Activated T-cell treated with anti-CD3 and anti-CD28 coated beads, Interleukin-2, amount 50 U/mL, for 72 hours (primary cell): ENCODE measurements around the gene MEIOSIN. TPM values are rescaled to one million over a fixed set of nuclear protein-coding genes. Genes with fewer than 3 reads are reported as not detected.
"Not testable (repeated sequence)": the region's sequence is repeated elsewhere in the genome, so short reads cannot be mapped to it uniquely, and the experiment has no call there.

ENCODE experiments used
- ATAC-seq, 2 donors: fragments of 150-1000 bp; cut with Tn5 transposase; replicated peaks in 1 of 2; 2 replicates each; pipeline ENCODE4 v1.10.0; 2021; ENCODE audit warnings: moderate library complexity in 2 of 2, mild to moderate bottlenecking in 1 of 2
- DNase-seq, 2 donors: peaks; one replicate each; pipeline ENCODE4 v3.0.0; 2021 to 2022; ENCODE audit warnings: mixed read lengths in 1 of 2
- H3K27ac Mint-ChIP-seq: one replicate; pipeline ENCODE4 v1.8.0; 2022; ENCODE audit warnings: mild to moderate bottlenecking, moderate library complexity, mixed read lengths
- H3K27me3 Mint-ChIP-seq: one replicate; pipeline ENCODE4 v1.8.0; 2022; ENCODE audit warnings: low read depth, mixed read lengths
- H3K36me3 Mint-ChIP-seq, 2 donors: one replicate each; pipeline ENCODE4 v1.8.0; 2022; ENCODE audit warnings: mixed read lengths in 2 of 2, mild to moderate bottlenecking in 1 of 2; ENCODE audit not compliant: insufficient read depth in 2 of 2
- H3K4me1 Mint-ChIP-seq: one replicate; pipeline ENCODE4 v1.8.0; 2022; ENCODE audit warnings: low read depth, mixed read lengths
- H3K4me3 Mint-ChIP-seq, 2 donors: one replicate each; pipeline ENCODE4 v1.8.0; 2022; ENCODE audit warnings: mild to moderate bottlenecking in 2 of 2, mixed read lengths in 2 of 2, moderate library complexity in 2 of 2
- H3K9me3 Mint-ChIP-seq, 2 donors: one replicate each; pipeline ENCODE4 v1.8.0; 2022; ENCODE audit warnings: mixed read lengths in 2 of 2
- total RNA-seq, 2 donors: library from RNA; stranded (reverse); gene quantifications; one replicate each; pipeline ENCODE4 v1.2.3, GENCODE V29; 2022

Gene MEIOSIN
- total RNA-seq, 2 donors from 2014 or later: 0.09 to 0.19 TPM

DNA sequence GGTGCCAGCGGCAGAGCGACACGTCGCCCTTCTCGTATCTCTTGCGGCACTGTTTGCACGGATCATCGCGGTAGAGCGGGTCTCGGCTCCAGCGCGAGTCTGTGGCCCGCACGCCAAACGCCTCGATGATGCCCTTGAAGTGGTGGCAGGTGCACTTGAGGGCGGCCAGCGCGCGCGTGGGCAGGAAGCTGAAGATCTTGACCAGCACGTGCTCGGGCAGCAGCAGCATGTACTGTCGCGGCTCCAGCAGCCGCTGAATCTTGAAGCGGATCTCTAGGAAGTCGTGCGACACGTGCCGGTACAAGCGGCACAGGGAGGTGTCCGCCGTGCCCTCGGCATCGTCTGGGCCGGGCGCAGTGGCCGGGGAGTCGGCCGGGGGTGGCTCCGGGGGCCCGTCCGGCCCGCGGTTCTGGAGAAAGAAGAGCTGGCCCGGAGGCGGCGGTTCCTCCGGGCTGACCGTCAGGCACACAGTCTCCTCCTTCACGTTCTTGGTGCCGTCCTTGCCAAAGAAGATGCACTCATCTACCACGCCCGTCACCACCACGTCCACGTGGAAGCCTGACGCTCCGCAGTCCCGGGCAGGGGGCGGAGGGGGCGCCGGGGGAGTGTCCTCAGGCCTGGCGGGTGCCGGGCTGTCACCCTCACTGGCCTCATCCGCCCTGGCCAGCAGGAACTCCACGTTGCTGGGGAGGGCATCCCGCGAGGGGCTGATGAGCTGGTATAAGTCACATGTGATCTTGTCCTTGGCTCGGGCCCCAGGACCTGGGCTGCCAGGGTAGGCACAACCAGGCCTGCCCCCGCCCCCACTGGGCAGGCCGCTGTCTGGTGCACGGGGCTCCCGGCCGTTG is 21.2 kb upstream of the MEIOSIN start:
- peaks cover 20% of the 10 kb centered on the region for H3K4me1 Mint-ChIP-seq
- no peak overlapping the region for H3K27ac Mint-ChIP-seq
- peaks cover 0 to 2% of the 10 kb centered on the region in 2 donors for H3K36me3 Mint-ChIP-seq
- no peaks in the 10 kb centered on the region for H3K9me3 Mint-ChIP-seq
- no peaks in the 10 kb centered on the region for H3K27me3 Mint-ChIP-seq
- DNase-seq: no peak
- ATAC-seq: no peak
- H3K4me3 Mint-ChIP-seq: no peak overlapping the region

DNA sequence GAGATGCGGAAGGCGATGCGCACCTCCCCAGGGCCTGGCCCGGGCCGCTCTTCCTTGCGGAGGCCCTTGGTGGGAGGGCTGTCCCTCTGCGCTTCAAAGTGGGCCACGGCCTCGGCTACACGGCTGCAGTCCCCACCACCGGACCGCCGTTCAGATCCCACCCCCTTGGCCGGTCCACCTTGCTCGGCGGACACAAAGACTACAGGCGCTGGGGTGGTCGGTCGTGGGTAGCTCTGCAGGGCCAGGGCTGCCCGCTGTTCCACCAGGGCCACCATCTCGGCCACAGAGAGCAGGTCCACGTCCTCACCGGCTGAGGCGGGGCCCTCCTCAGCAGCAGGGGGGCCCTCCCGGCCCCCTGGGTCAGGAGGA is 20.6 kb upstream of the MEIOSIN start:
- no peak overlapping the region for H3K4me3 Mint-ChIP-seq
- H3K27ac Mint-ChIP-seq: no peak overlapping the region
- peaks cover 20% of the 10 kb centered on the region for H3K4me1 Mint-ChIP-seq
- ATAC-seq: no peak
- DNase-seq: no peak
- no peaks in the 10 kb centered on the region for H3K27me3 Mint-ChIP-seq
- H3K9me3 Mint-ChIP-seq: no peaks in the 10 kb centered on the region
- peaks cover 0 to 2% of the 10 kb centered on the region in 2 donors for H3K36me3 Mint-ChIP-seq

DNA sequence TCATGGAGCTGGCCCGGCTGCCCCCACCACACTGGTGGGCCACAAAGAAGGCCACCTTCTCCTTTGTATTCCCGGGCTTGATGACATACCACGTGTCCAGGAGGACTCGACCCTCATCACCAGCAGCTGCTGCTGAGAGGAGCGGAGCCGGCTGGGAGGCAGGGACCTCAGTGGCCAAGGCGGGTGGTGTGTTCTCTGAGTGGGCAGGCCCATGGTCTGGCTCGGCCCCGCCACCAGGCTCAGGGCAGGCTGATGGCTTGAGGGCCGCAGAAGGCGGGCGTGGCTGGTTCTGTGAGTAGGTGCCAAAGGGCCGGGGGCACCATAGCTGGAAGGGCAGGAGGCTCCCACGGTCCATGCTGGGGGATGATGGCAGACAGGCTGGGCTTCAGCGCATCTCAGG is 20.1 kb upstream of the MEIOSIN start:
- Mint-ChIP-seq H3K4me3 (no peak overlapping the region), H3K36me3 (peaks cover 0 to 2% of the 10 kb centered on the region in 2 donors), H3K27me3 (no peaks in the 10 kb centered on the region), H3K4me1 (peaks cover 22% of the 10 kb centered on the region), H3K27ac (no peak overlapping the region), H3K9me3 (no peaks in the 10 kb centered on the region)
- no peak for DNase-seq
- ATAC-seq: no peak

DNA sequence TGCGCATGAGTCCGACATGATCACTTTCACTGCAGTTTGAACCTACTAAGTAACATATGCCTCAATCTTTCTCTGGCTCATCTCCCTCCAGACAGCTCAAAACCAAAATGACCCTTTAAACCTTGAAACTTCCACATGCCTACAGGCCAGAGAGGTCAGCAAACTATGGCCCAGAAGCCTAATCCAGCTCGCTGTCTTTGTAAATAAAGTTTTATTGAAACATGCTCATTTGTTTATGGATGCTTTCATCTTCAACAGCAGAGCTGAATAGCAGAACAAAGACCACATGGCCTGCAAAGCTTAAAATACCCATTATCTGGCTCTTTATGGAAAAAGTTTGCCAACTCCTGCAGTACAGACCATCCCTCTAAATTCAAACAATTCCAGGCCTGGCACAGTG is 18.1 kb upstream of the MEIOSIN start:
- H3K27ac Mint-ChIP-seq: peak overlapping the region; percentile 13
- H3K4me3 Mint-ChIP-seq: peak overlapping the region; percentile 16 to 99
- no peak for ATAC-seq
- H3K9me3 Mint-ChIP-seq: no peaks in the 10 kb centered on the region
- H3K27me3 Mint-ChIP-seq: no peaks in the 10 kb centered on the region
- DNase-seq: no peak
- peaks cover 30% of the 10 kb centered on the region for H3K4me1 Mint-ChIP-seq
- peaks cover 4 to 10% of the 10 kb centered on the region in 2 donors for H3K36me3 Mint-ChIP-seq

- no peaks in the 10 kb centered on the region for H3K9me3 Mint-ChIP-seq
- H3K27ac Mint-ChIP-seq: peak overlapping the region; percentile 92
- no peak for ATAC-seq
- DNase-seq: peak in 1 of 2 donors; percentile 23
- H3K4me1 Mint-ChIP-seq: peaks cover 30% of the 10 kb centered on the region
- H3K27me3 Mint-ChIP-seq: no peaks in the 10 kb centered on the region
- H3K4me3 Mint-ChIP-seq: peak overlapping the region; percentile 98 to 99
- H3K36me3 Mint-ChIP-seq: peaks cover 4 to 13% of the 10 kb centered on the region in 2 donors
Observed at GRCh38 chr19:45716359-45717130, 16.7 kb upstream of the MEIOSIN start.

- H3K4me1 Mint-ChIP-seq: peaks cover 30% of the 10 kb centered on the region
- peaks cover 4 to 18% of the 10 kb centered on the region in 2 donors for H3K36me3 Mint-ChIP-seq
- peak; percentile 98 to 99 for DNase-seq
- H3K9me3 Mint-ChIP-seq: no peaks in the 10 kb centered on the region
- H3K27ac Mint-ChIP-seq: peak overlapping the region; percentile 92
- H3K27me3 Mint-ChIP-seq: no peaks in the 10 kb centered on the region
- peak; percentile 98 for ATAC-seq
- H3K4me3 Mint-ChIP-seq: peak overlapping the region; percentile 98 to 99
Observed at GRCh38 chr19:45717131-45717982, 15.9 kb upstream of the MEIOSIN start.

GRCh38 chr19:45717983-45718650 is 15.1 kb upstream of the MEIOSIN start:
- H3K4me1 Mint-ChIP-seq: peaks cover 34% of the 10 kb centered on the region
- peak overlapping the region; percentile 82 for H3K27ac Mint-ChIP-seq
- peak overlapping the region; percentile 98 to 99 for H3K4me3 Mint-ChIP-seq
- ATAC-seq (no peak), DNase-seq (peak in 1 of 2 donors; percentile 17)
- H3K27me3 Mint-ChIP-seq: no peaks in the 10 kb centered on the region
- no peaks in the 10 kb centered on the region for H3K9me3 Mint-ChIP-seq
- H3K36me3 Mint-ChIP-seq: peaks cover 4 to 18% of the 10 kb centered on the region in 2 donors

DNA sequence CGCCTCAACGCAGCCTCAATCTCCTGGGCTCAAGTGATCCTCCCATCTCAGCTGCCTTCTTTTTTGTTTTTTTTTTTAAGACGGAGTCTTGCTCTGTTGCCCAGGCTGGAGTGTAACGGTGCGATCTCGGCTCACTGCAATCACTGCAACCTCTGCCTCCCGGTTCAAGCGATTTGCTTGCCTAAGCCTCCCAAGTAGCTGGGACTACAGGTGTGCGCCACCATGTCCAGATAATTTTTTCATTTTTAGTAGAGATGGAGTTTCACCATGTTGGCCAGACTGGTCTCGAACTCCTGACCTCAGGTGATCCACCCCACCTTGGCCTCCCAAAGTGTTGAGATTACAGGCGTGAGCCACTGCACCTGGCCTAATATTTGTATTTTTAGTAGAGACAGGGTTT is 13.2 kb upstream of the MEIOSIN start:
- H3K27ac Mint-ChIP-seq: peak overlapping the region; percentile 72
- H3K4me3 Mint-ChIP-seq, H3K9me3 Mint-ChIP-seq: not testable (repeated sequence)

DNA sequence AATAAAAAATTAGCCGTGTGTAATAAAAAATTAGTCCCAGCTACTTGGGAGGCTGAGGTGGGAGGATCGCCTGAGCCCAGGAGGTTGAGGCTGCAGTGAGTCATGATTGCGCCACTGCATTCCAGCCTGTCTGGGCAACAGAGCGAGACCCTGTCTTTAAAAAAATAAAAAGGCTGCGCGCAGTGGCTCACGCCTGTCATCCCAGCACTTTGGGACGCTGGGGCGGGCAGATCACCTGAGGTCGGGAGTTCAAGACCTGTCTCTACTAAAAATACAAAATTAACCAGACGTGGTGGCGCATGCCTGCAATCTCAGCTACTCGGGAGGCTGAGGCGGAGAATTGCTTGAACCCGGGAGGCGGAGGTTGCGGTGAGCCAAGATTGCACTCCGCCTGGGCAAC is 4.6 kb upstream of the MEIOSIN start:
- peak overlapping the region; percentile 40 for H3K27ac Mint-ChIP-seq
- H3K36me3 Mint-ChIP-seq, DNase-seq, H3K9me3 Mint-ChIP-seq, ATAC-seq, H3K27me3 Mint-ChIP-seq: not testable (repeated sequence)
- peaks cover 42% of the 10 kb centered on the region for H3K4me1 Mint-ChIP-seq
- H3K4me3 Mint-ChIP-seq: peak overlapping the region in 1 of 2 donors; percentile 62

More for the DNA sequence above, 13.2 kb upstream of the MEIOSIN start:
- DNase-seq, ATAC-seq, H3K27me3 Mint-ChIP-seq: not testable (repeated sequence)
- H3K36me3 Mint-ChIP-seq: peaks cover 4 to 18% of the 10 kb centered on the region in 2 donors
- peaks cover 41% of the 10 kb centered on the region for H3K4me1 Mint-ChIP-seq

DNA sequence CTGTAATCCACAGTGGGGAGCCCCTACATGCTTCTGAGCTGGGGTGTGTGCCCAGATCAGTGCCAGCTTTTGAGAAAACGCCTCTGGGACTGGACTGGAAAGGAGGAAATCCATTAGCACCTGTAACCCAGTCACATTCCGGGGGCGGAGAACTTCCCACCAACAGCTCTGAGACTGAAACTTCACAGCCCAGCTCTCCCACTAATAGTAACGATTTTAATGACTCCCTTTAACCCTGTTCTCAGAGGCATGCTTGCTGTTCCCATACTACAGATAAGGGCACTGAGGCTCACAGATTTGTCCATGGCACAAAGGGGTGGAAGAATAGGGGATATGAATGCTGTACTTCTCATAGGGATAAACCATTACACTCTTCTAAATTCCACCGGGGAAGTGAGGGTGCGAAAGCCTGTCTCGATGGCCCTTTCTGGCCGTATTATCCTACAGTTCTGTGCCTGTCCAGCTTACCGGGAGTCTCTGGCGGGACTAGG is 3.4 kb upstream of the MEIOSIN start:
- Mint-ChIP-seq H3K27me3 (no peaks in the 10 kb centered on the region), H3K4me3 (peak overlapping the region; percentile 93 to 96), H3K9me3 (no peaks in the 10 kb centered on the region), H3K27ac (peak overlapping the region; percentile 71), H3K36me3 (peaks cover 1 to 2% of the 10 kb centered on the region in 2 donors), H3K4me1 (peaks cover 36% of the 10 kb centered on the region)
- DNase-seq (no peak), ATAC-seq (no peak)

GRCh38 chr19:45730368-45731288 is 2.6 kb upstream of the MEIOSIN start, which contains the start of gene FBXO46:
FBXO46 (minus strand) TSS chr19:45730896; CDS start chr19:45713495, 17,401 bp downstream.
- peaks cover 36% of the 10 kb centered on the region for H3K4me1 Mint-ChIP-seq
- DNase-seq (peak; percentile 93 to 96), ATAC-seq (peak; percentile 99 to 100)
- H3K27me3 Mint-ChIP-seq: no peaks in the 10 kb centered on the region
- peak within 1 kb of the TSS; percentile 71 for H3K27ac Mint-ChIP-seq
- H3K36me3 Mint-ChIP-seq: peaks cover 1 to 2% of the 10 kb centered on the region in 2 donors
- H3K9me3 Mint-ChIP-seq: no peaks in the 10 kb centered on the region
- peak within 1 kb of the TSS; percentile 93 to 96 for H3K4me3 Mint-ChIP-seq
